ENCODE results near the gene SLC26A11.
"Not testable (repeated sequence)": the region's sequence is repeated elsewhere in the genome, so short reads cannot be mapped to it uniquely, and the experiment has no call there.

Gene SLC26A11

DNA sequence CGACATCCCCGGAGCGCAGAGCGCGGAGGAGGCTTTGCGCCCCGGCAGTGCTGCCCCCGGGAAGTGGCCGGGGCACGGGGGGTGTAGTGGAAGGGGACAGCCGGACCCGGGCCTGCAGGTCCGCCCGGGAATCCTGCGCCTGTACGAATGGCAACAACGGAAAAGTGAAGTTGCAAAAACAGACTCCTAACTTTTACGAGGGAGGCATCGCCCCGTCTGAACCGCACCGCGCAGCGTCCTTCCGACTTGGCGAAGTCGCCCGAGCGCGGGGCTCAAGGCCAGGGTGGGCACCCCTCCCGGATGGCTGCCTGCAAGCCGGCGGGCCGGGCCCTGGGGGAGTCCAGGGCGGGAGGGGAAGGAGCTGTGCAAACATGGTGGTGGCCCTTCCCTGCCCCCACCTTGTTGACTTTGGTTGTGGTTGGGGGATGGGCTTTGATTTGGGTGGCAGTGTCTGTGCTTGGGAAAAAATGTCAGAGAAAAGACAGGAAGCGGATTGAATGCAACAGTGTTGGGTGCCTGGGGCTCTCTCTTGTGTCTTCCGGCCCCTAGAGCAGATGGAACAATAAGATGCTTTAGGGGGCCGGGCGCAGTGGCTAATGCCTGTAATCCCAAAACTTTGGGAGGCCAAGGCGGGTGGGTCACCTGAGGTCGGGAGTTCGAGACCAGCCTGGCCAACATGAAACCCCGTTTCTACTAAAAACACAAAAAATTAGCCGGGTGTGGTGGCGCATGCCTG is 41.1 kb downstream of the SLC26A11 start:
- DNase-seq (ENCODE audit: low spot score), result no peak

DNA sequence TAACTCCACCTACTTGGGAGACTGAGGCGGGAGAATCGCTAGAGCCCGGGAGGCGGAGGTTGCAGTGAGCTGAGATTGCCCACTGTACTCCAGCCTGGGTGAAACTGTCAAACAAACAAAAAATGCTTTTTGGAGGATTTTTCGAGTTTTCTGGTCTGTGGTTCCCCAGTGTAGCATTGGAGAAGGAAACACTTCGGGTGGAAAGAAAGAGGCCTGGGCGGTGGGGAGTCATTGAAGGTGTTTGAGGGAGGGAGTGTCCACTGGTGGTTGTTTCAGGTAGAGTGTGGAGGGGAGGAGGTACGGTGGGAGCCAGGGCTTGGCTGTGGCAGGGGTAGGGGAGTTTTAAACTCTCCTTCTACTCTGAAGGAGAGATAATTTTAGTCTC is 41.7 kb downstream of the SLC26A11 start:
- no peak for DNase-seq (ENCODE audit: low spot score)

DNA sequence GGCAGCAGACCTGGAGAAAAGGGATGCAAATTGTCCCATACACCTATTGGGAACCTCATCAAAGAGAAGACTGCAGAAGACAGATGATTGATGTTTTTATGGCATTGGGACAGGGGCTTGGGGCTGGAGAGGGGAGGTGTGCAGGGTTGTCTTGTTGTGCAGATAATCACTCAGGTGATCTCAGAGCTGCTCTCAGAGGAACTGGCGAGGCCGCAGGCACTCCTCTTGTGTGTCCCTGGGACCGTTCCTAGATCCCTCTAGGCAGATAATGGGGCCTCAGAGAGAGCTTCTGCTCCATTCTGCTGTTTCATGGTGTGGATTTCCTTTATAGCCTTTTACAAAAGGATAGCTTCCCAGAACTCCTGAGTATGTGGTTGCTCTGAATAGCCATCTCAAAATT is 42.1 kb downstream of the SLC26A11 start:
- no peak for DNase-seq (ENCODE audit: low spot score)

DNA sequence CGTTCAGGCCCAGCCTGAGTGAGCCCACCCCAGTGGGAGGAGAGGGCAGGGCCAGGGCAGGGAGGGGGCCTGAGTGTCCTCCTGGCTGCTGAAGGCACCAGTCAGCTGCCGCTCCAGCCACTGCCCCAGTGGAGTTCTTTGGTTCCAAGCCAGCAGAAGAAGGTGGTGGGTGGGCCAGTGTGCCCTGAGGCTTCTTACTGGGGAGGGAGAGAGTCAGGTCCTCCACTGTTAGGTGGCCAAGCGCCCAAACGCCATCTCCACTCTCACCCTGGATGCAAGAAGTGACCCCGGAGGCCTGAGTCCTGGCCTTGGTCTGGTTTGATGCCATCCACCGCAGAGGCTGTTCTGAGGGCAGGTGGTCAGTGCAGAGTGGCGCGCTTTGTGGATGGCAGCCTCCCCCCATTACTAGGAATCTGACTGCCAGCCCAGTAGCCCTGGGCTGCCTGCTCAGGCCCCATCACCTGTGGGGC is 42.6 kb downstream of the SLC26A11 start:
- no peak for DNase-seq (ENCODE audit: low spot score)

GRCh38 chr17:80263253-80264204 is 43.3 kb downstream of the SLC26A11 start:
- peak; percentile 83 for DNase-seq (ENCODE audit: low spot score)

DNA sequence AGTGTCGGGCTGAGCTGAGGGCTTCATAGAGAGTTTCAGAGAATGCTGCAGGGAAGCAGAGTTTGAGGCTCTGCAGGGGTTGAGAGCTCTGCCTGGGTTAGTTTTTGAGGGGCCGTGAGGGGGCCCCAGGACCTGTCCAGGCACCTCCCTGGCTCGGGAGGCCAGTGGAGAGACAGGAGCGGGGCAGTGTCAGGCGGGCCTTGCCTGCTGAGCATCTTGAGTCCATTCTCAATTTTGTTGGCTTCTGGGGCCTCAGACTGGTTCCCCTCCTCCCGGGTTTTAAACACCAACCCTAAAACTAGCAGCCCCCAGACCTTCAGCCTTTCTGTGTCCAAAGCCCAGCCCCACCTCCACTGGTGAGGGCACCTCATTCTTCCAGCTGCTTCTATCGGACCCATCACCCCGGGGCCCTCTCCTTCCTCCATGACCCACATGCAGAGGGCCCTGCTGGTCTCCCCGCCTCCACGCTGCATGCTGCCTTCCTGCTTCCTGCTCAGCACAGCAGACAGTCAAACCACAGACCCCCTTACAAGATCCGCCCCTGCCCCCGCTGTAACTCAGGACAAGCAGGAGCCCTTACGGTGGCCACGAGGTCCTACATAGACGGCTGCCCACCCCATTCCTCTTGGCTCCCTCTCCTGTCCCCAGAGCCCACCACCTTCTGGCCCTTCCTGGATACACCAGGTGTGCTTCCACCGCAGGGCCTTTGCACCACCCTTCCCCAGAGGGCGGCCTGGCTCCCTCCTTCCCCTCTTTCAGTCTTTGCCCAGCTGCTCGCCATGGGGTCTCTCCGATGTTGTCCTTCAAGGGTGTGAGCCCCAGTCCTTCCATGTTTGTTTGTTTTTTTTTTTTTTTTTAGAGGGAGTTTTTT is 44.2 kb downstream of the SLC26A11 start:
- no peak for DNase-seq (ENCODE audit: low spot score)

GRCh38 chr17:80265205-80266068 is 45.2 kb downstream of the SLC26A11 start:
- no peak for DNase-seq (ENCODE audit: low spot score)

- no peak for DNase-seq (ENCODE audit: low spot score)
These were observed 47.2 kb downstream of the SLC26A11 start for GRCh38 chr17:80267391-80267790.

DNA sequence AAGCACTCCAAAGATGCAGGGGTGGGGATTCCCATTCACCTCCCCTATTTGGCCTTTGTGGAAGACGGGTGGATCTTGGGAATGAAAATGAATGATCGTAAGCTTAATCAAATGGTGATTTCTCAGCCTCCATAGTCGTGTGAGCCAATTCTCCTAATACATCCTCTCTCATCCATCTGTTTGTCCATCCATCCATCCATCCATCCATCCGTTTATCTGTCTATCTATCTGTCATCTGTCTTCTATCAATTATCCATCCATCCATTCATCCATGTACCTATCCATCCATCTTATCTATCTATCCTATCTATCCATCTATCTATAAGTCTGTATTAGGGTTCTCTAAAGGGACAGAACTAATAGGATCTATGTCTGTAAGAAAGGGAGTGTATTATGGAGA is 48.2 kb downstream of the SLC26A11 start:
- no peak for DNase-seq (ENCODE audit: low spot score)

DNA sequence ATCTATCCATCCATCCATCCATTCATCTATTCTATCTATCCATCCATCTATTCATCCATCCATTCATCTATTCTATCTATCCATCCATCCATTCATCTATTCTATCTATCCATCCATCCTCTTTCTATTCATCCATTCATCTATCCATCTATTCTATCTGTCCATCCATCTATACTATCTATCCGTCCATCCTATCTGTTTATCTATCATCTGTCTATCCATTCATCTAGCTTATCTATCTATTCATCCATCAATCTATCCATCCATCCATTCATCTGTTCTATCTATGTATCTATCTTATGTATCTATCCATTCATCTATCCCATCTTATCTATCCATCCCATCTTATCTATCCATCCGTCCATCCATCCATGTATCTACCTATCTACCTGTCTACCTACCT is 49.2 kb downstream of the SLC26A11 start:
- DNase-seq (ENCODE audit: low spot score), result no peak

DNA sequence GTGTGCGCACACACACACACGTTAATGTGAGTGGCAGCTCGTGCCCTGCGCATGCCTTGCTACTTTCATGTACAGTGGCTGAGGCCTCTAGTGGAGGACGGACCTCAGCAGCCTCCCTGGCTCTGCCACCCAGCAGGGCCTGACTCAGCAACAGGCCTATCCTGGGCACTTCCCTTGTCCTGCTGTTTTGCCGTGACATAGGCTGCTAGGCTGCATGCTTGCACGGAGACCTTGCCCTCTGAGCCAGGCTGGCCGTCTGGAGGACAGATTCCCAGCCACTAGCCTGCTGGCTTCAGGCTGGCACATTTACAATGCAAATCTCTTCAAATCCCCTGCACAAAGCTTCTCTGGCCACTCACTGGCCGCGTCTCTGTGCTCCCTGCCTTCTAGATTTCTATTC is 49.9 kb downstream of the SLC26A11 start:
- DNase-seq (ENCODE audit: low spot score), result no peak

DNA sequence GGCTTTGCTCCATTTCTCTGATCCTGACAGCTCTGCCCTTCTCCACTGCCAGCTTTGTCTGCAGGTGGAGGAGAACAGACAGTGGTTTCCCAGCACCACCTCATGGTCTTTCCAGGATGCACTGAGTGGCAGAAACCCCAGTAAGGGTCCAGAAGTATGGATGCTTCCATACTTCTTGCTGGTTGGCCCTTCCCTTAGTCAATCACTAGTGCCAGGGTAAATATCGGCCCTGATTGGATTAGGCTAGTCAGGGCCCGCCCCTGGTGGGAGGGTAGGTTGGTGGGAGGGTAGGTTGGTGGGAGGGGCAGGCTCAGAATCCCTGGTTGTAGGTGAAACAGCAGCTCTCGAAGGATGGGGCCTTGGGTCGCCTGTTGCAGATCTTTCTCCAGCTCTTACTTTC is 50.6 kb downstream of the SLC26A11 start:
- DNase-seq (ENCODE audit: low spot score), result no peak

GRCh38 chr17:80272366-80272765 is 52.1 kb downstream of the SLC26A11 start:
- DNase-seq (ENCODE audit: low spot score), result no peak

- DNase-seq (ENCODE audit: low spot score), result no peak
These were observed 54.1 kb downstream of the SLC26A11 start for GRCh38 chr17:80274331-80274730.

DNA sequence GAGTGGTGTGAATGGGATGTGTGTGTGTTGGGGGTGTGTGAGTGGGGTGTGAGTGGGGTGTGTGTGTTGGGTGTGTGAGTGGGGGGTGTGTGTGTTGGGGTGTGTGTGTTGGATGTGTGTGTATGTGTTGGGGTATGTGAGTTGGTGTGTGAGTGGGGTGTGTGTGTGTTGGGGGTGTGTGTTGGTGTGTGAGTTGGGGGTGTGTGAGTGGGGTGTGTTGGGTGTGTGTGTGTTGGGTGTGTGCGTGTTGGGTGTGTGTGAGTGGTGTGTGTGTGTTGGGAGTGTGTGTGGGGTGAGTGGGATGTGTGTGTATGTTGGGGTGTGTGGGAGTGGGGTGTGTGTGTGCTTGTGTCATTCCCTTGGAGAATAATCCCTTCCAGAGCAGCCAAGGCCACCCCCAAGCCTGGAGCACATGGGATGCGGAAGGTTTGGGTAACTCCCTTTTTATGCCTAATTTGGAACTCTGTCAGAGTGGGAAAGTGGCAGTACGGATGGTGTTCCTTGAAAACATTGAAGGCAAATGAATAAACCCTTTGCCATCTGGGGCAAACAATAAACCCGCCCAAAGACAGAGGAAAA is 54.7 kb downstream of the SLC26A11 start:
- DNase-seq (ENCODE audit: low spot score), result no peak

- DNase-seq (ENCODE audit: low spot score), result not testable (repeated sequence)
These were observed 55.6 kb downstream of the SLC26A11 start for GRCh38 chr17:80275857-80276256.

DNA sequence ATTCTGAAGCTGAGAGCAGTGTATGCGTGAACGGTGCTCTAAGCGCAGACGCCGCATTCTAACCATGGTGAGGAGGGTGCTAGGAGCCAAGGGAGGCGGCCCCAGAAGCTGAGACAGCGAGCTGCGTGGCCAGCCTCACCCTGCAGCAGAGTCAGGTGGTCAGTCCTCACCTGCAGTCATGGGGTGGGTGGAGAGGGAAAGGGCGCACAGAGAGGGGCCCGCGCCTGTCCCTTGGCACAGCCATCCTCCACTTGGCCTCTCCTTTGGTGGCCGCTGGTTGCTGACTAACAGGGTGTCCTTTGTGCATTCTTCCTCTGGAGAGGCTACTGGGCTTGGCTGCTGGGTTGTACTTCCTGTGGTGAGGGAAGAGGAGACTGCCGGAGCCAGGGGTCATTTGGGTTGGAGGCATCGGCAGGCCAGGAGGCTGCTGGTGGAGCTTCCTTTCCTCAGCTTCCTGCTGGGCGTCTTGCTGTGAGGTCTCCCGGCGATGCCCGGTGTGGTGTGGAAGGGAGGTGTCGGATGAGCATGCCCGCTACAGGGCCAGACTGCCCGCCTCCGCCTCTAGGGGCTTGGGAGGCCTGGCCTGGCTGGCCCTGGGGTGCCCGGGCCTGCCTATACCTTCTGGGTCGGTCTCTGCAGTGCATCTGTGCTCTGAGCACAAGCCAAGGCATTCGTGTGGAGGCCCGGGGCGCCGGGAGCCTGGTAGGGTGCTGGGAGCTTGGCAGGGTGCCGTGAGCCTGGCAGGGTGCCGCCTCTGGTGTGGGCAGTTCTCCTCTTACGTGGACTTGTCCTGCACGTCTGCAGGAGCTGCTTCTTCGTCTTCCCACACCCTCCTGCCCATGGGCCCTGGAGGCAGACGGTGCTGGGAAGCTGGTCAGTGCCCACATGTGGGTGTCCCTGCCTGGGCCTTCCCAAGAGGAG is 57.8 kb downstream of the SLC26A11 start:
- no peak for DNase-seq (ENCODE audit: low spot score)

DNA sequence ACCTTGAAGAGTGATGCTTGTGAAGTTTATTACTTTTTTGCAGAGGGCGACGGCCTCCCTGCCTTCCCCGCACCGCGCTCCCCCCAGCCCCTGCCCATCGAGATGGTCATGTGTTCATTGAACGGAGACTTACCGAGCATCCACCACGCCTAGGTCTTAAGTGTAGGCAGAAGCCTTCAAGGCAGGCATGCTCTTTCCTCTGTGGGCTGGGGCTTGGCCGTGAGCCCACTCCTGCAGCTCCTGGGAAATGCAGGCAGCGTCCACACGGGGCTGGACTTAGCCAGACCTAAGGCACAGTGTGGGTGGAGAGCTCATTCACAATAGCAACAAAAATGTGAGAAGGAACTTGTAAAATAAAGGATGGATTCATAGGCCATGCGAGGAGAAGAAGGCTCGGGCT is 59.7 kb downstream of the SLC26A11 start:
- DNase-seq (ENCODE audit: low spot score), result no peak

GRCh38 chr17:80281516-80281915 is 61.3 kb downstream of the SLC26A11 start:
- DNase-seq (ENCODE audit: low spot score), result no peak
